ENCODE data around the gene KBTBD7. TPM values are rescaled to one million over a fixed set of nuclear protein-coding genes. Genes with fewer than 3 reads are reported as not detected.
A peak's percentile ranks its signal among the peaks of the same experiment; 100 is the strongest.

Gene KBTBD7
- 10 to 100 TPM in 1 of 4 donors, 1 to 10 TPM in 3; 1.1 to 10.4 (median 3.0) TPM for polyA plus RNA-seq
- long read RNA-seq, donor 1: 0 reads
- long read RNA-seq, donor 2, full-length matches to known transcripts: 3 of 3 reads
- long read RNA-seq, donor 2, partial matches to known transcripts: 0 of 3 reads
- long read RNA-seq, donor 2, other reads (novel, unspliced or antisense): 0 of 3 reads
- long read RNA-seq, donor 3, full-length matches to known transcripts: 7 of 7 reads
- long read RNA-seq, donor 3, partial matches to known transcripts: 0 of 7 reads
- long read RNA-seq, donor 3, other reads (novel, unspliced or antisense): 0 of 7 reads
- long read RNA-seq, donor 4, full-length matches to known transcripts: 2 of 2 reads
- long read RNA-seq, donor 4, partial matches to known transcripts: 0 of 2 reads
- long read RNA-seq, donor 4, other reads (novel, unspliced or antisense): 0 of 2 reads
- long read RNA-seq, donor 5, full-length matches to known transcripts: 4 of 4 reads
- long read RNA-seq, donor 5, partial matches to known transcripts: 0 of 4 reads
- long read RNA-seq, donor 5, other reads (novel, unspliced or antisense): 0 of 4 reads
- long read RNA-seq, donor 6, full-length matches to known transcripts: 7 of 7 reads
- long read RNA-seq, donor 6, partial matches to known transcripts: 0 of 7 reads
- long read RNA-seq, donor 6, other reads (novel, unspliced or antisense): 0 of 7 reads
- long read RNA-seq, donor 7: 0 reads
- long read RNA-seq, donor 8: 0 reads
- long read RNA-seq, donor 9, full-length matches to known transcripts: 2 of 2 reads
- long read RNA-seq, donor 9, partial matches to known transcripts: 0 of 2 reads
- long read RNA-seq, donor 9, other reads (novel, unspliced or antisense): 0 of 2 reads
- long read RNA-seq, donor 10, full-length matches to known transcripts: 18 of 18 reads
- long read RNA-seq, donor 10, partial matches to known transcripts: 0 of 18 reads
- long read RNA-seq, donor 10, other reads (novel, unspliced or antisense): 0 of 18 reads

- H3K27ac ChIP-seq (ENCODE audit: low read depth in 1 of 3, low read length in 2 of 3): peak within 1 kb of the TSS; percentile 75 to 95 (median 77)
- peaks cover 0 to 12% of the 10 kb centered on the region in 2 donors for H3K9me3 ChIP-seq (ENCODE audit: control insufficient read depth in 2 of 2, insufficient read depth in 1 of 2, low read depth in 1 of 2, low read length in 1 of 2)
- DNase-seq (peak; percentile 93 to 97), FAIRE-seq (no peak)
- H3K27me3 ChIP-seq (ENCODE audit: control insufficient read depth in 3 of 3, insufficient read depth in 3 of 3, low read length in 3 of 3): no peaks in the 10 kb centered on the region
- peaks cover 0 to 2% (median 0%) of the 10 kb centered on the region in 3 donors for H3K36me3 ChIP-seq (ENCODE audit: control insufficient read depth in 3 of 3, insufficient read depth in 2 of 3, low read depth in 1 of 3, low read length in 3 of 3)
- peaks cover 0 to 6% (median 5%) of the 10 kb centered on the region in 3 donors for H3K4me1 ChIP-seq (ENCODE audit: control insufficient read depth in 3 of 3, insufficient read depth in 2 of 3, low read depth in 1 of 3, low read length in 2 of 3)
- WGBS, 3 donors: 8 to 13% (median 11%) methylated on average over 60 to 66 of the region's 66 CpGs
- peak within 1 kb of the TSS; percentile 64 to 93 (median 80) for H3K4me3 ChIP-seq (ENCODE audit: low read depth in 1 of 3, low read length in 3 of 3)
These were observed at the start of gene KBTBD7 for GRCh38 chr13:41193919-41194824. Gene KBTBD7, minus strand, starts transcription at chr13:41194569. Its CDS starts 312 bp downstream, at chr13:41194257.

DNA sequence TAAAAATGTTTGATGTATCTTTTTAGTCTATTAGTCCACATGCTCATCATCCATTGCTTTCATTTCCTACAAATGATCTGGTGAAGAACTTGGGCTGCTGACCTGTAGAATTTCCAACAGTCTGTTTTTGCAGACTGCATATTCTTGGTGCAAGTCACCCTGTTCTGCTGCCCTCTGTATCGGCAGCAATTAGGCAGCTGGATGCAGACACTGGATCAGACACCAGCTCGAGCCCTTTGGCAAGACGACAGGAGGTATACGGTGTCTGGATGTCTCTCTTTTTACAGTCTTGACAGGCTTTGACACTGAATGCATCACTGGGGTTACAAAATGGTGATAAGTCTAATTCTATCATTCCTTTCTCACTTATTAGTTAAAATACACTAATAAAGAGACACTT lies 47.3 kb upstream of the KBTBD7 start:
- Histone ChIP-seq H3K36me3 (ENCODE audit: control insufficient read depth in 3 of 3, insufficient read depth in 2 of 3, low read depth in 1 of 3, low read length in 3 of 3) (peaks cover 0 to 6% (median 1%) of the 10 kb centered on the region in 3 donors), H3K4me3 (ENCODE audit: low read depth in 1 of 3, low read length in 3 of 3) (no peak overlapping the region), H3K4me1 (ENCODE audit: control insufficient read depth in 3 of 3, insufficient read depth in 2 of 3, low read depth in 1 of 3, low read length in 2 of 3) (no peaks in the 10 kb centered on the region), H3K27ac (ENCODE audit: low read depth in 1 of 3, low read length in 2 of 3) (no peak overlapping the region), H3K27me3 (ENCODE audit: control insufficient read depth in 3 of 3, insufficient read depth in 3 of 3, low read length in 3 of 3) (no peaks in the 10 kb centered on the region), H3K9me3 (ENCODE audit: control insufficient read depth in 2 of 2, insufficient read depth in 1 of 2, low read depth in 1 of 2, low read length in 1 of 2) (no peaks in the 10 kb centered on the region)
- 93 to 97% (median 94%) methylated on average over 4 of the region's 4 CpGs for WGBS, 3 donors
- no peak for DNase-seq
- FAIRE-seq: no peak

DNA sequence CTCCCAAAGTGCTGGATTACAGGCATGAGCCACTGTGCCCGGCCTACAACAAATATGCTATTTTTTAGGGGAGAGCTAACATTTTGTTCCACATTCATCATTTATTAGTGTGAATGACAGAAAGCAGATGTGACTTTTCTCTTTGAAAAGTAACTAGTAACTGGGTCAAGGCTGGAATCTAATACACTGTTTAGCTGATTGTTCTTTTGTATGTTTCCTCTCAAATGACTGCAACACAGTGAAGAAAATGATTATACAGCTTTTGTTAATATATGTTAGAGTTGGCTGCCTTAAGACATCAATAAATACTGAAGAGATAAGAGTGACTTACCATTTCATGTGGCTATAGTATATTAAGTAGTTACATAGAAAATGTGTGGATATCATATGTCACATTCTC lies 42.0 kb upstream of the KBTBD7 start:
- Histone ChIP-seq H3K9me3 (ENCODE audit: control insufficient read depth in 2 of 2, insufficient read depth in 1 of 2, low read depth in 1 of 2, low read length in 1 of 2) (no peaks in the 10 kb centered on the region), H3K27ac (ENCODE audit: low read depth in 1 of 3, low read length in 2 of 3) (no peak overlapping the region), H3K27me3 (ENCODE audit: control insufficient read depth in 3 of 3, insufficient read depth in 3 of 3, low read length in 3 of 3) (no peaks in the 10 kb centered on the region), H3K4me3 (ENCODE audit: low read depth in 1 of 3, low read length in 3 of 3) (no peak overlapping the region), H3K4me1 (ENCODE audit: control insufficient read depth in 3 of 3, insufficient read depth in 2 of 3, low read depth in 1 of 3, low read length in 2 of 3) (peaks cover 0 to 2% (median 0%) of the 10 kb centered on the region in 3 donors), H3K36me3 (ENCODE audit: control insufficient read depth in 3 of 3, insufficient read depth in 2 of 3, low read depth in 1 of 3, low read length in 3 of 3) (peaks cover 0 to 11% (median 1%) of the 10 kb centered on the region in 3 donors)
- WGBS, 3 donors: 87 to 89% (median 87%) methylated on average over 1 of the region's 1 CpG
- no peak for FAIRE-seq
- peak in 1 of 2 donors; percentile 6 for DNase-seq

GRCh38 chr13:41232578-41233480 lies 38.5 kb upstream of the KBTBD7 start:
- FAIRE-seq (no peak), DNase-seq (no peak)
- H3K4me3 ChIP-seq (ENCODE audit: low read depth in 1 of 3, low read length in 3 of 3): no peak overlapping the region
- WGBS, 3 donors: 78 to 84% (median 78%) methylated on average over 4 of the region's 4 CpGs
- H3K9me3 ChIP-seq (ENCODE audit: control insufficient read depth in 2 of 2, insufficient read depth in 1 of 2, low read depth in 1 of 2, low read length in 1 of 2): no peaks in the 10 kb centered on the region
- H3K27ac ChIP-seq (ENCODE audit: low read depth in 1 of 3, low read length in 2 of 3): no peak overlapping the region
- no peaks in the 10 kb centered on the region for H3K27me3 ChIP-seq (ENCODE audit: control insufficient read depth in 3 of 3, insufficient read depth in 3 of 3, low read length in 3 of 3)
- peaks cover 0 to 2% (median 0%) of the 10 kb centered on the region in 3 donors for H3K4me1 ChIP-seq (ENCODE audit: control insufficient read depth in 3 of 3, insufficient read depth in 2 of 3, low read depth in 1 of 3, low read length in 2 of 3)
- H3K36me3 ChIP-seq (ENCODE audit: control insufficient read depth in 3 of 3, insufficient read depth in 2 of 3, low read depth in 1 of 3, low read length in 3 of 3): peaks cover 0 to 11% (median 3%) of the 10 kb centered on the region in 3 donors

DNA sequence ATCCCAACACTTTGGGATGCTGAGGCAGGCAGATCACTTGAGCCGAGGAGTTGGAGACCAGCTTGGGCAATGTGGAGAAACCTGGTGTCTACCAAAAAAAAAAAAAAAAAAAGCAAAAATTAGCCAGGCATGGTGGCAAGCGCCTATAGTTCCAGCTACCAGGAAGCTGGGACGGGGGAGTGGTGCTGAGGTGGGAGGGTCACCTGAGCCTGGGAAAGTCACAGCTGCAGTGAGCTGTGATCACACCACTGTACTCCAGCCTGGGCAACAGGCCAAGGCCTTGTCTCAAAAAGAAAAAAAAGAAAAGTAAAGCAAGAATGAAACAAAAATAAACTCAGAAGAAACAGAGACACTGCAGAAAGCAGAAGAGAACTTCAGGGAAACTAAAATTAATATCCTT lies 37.4 kb upstream of the KBTBD7 start:
- Histone ChIP-seq H3K36me3 (ENCODE audit: control insufficient read depth in 3 of 3, insufficient read depth in 2 of 3, low read depth in 1 of 3, low read length in 3 of 3) (peaks cover under 1 to 11% (median 3%) of the 10 kb centered on the region in 3 donors), H3K27ac (ENCODE audit: low read depth in 1 of 3, low read length in 2 of 3) (no peak overlapping the region), H3K4me1 (ENCODE audit: control insufficient read depth in 3 of 3, insufficient read depth in 2 of 3, low read depth in 1 of 3, low read length in 2 of 3) (peaks cover 0 to 2% (median 0%) of the 10 kb centered on the region in 3 donors), H3K4me3 (ENCODE audit: low read depth in 1 of 3, low read length in 3 of 3) (no peak overlapping the region), H3K9me3 (ENCODE audit: control insufficient read depth in 2 of 2, insufficient read depth in 1 of 2, low read depth in 1 of 2, low read length in 1 of 2) (no peaks in the 10 kb centered on the region), H3K27me3 (ENCODE audit: control insufficient read depth in 3 of 3, insufficient read depth in 3 of 3, low read length in 3 of 3) (no peaks in the 10 kb centered on the region)
- no peak for FAIRE-seq
- 48 to 83% (median 62%) methylated on average over 3 of the region's 3 CpGs for WGBS, 3 donors
- peak; percentile 11 to 80 for DNase-seq

DNA sequence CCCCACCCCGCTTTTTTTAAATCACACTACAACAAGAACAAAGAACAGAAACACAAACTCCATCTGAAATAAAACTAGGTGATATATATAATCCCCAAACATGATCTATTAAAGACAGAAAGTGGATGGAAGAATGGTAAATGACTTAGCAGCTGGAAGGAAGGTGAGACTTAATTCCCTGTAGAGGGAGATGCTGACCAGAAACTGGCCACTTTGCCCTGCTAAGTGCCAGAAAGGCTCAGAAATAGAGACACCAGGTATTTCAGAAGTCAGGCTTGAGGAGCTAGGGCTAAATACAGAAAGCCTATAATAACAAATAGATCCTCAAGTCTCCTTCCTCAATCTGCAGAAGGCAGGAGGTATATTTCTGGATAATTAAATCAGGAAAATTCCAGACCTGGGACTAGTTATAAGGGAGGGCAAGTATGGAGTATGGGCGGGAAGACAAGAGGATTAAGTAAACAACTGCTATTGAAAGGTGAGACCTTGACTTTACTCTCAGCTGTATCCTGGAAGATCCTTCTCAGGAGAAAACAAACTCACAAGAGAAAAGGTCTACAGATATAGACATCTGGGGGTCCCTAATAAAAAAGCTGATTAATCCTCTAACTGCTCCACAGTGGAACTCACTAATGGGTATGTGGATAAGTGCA lies 36.8 kb upstream of the KBTBD7 start:
- no peak overlapping the region for H3K4me3 ChIP-seq (ENCODE audit: low read depth in 1 of 3, low read length in 3 of 3)
- no peak for FAIRE-seq
- no peak for DNase-seq

DNA sequence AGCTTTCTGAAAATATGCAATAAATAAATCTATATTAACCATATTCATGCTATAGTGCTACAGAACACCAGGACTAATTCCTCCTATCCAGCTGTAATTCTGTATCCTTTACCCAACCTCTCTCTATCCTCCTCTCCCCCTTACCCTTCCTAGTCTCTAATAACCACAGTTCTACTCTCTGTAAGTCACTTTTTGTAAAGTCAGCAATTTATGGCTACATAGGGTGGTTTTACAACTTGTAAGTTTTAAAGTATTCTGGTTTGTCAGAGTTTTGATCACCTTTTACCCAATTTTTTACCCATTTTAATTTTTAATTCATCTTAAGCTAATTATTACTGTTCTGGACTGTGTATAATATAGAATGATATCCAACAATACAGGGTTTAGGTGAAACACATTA lies 35.0 kb upstream of the KBTBD7 start:
- DNase-seq (no peak), FAIRE-seq (no peak)
- peaks cover 0 to 2% (median 0%) of the 10 kb centered on the region in 3 donors for H3K4me1 ChIP-seq (ENCODE audit: control insufficient read depth in 3 of 3, insufficient read depth in 2 of 3, low read depth in 1 of 3, low read length in 2 of 3)
- no peak overlapping the region for H3K4me3 ChIP-seq (ENCODE audit: low read depth in 1 of 3, low read length in 3 of 3)
- peaks cover 3 to 9% (median 3%) of the 10 kb centered on the region in 3 donors for H3K36me3 ChIP-seq (ENCODE audit: control insufficient read depth in 3 of 3, insufficient read depth in 2 of 3, low read depth in 1 of 3, low read length in 3 of 3)
- H3K27me3 ChIP-seq (ENCODE audit: control insufficient read depth in 3 of 3, insufficient read depth in 3 of 3, low read length in 3 of 3): no peaks in the 10 kb centered on the region
- H3K9me3 ChIP-seq (ENCODE audit: control insufficient read depth in 2 of 2, insufficient read depth in 1 of 2, low read depth in 1 of 2, low read length in 1 of 2): no peaks in the 10 kb centered on the region
- H3K27ac ChIP-seq (ENCODE audit: low read depth in 1 of 3, low read length in 2 of 3): no peak overlapping the region

More for the DNA sequence above, 36.8 kb upstream of the KBTBD7 start:
- H3K4me1 ChIP-seq (ENCODE audit: control insufficient read depth in 3 of 3, insufficient read depth in 2 of 3, low read depth in 1 of 3, low read length in 2 of 3): peaks cover 0 to 2% (median 0%) of the 10 kb centered on the region in 3 donors
- H3K36me3 ChIP-seq (ENCODE audit: control insufficient read depth in 3 of 3, insufficient read depth in 2 of 3, low read depth in 1 of 3, low read length in 3 of 3): peaks cover 3 to 10% (median 3%) of the 10 kb centered on the region in 3 donors
- no peak overlapping the region for H3K27ac ChIP-seq (ENCODE audit: low read depth in 1 of 3, low read length in 2 of 3)
- 90 to 98% (median 95%) methylated on average over 2 of the region's 2 CpGs for WGBS, 3 donors
- no peaks in the 10 kb centered on the region for H3K27me3 ChIP-seq (ENCODE audit: control insufficient read depth in 3 of 3, insufficient read depth in 3 of 3, low read length in 3 of 3)
- H3K9me3 ChIP-seq (ENCODE audit: control insufficient read depth in 2 of 2, insufficient read depth in 1 of 2, low read depth in 1 of 2, low read length in 1 of 2): no peaks in the 10 kb centered on the region
